Skeletal muscle cell (primary cell): Measurements from ENCODE around the gene ANXA7.
"Not testable (repeated sequence)": the region's sequence is repeated elsewhere in the genome, so short reads cannot be mapped to it uniquely, and the experiment has no call there.

Experiments used
- DNase-seq: peaks from one replicate; pipeline ENCODE4 v3.0.0-alpha.2; 2010; ENCODE audit warnings: low read depth
- H3K4me3 ChIP-seq: 2 replicates; pipeline ENCODE4 v1.5.1; 2011; ENCODE audit warnings: low read depth, mild to moderate bottlenecking, control low read depth, low read length, moderate library complexity

The ANXA7 gene

GRCh38 chr10:73408978-73409521 lies 4.8 kb downstream of the ANXA7 start:
- H3K4me3 ChIP-seq: no peak overlapping the region
- no peak for DNase-seq

- no peak overlapping the region for H3K4me3 ChIP-seq
- no peak for DNase-seq
Observed at GRCh38 chr10:73408061-73408460, 5.8 kb downstream of the ANXA7 start.

GRCh38 chr10:73407495-73407894 lies 6.4 kb downstream of the ANXA7 start:
- no peak for DNase-seq
- no peak overlapping the region for H3K4me3 ChIP-seq

GRCh38 chr10:73406846-73407245 lies 7.0 kb downstream of the ANXA7 start:
- H3K4me3 ChIP-seq: no peak overlapping the region
- no peak for DNase-seq

GRCh38 chr10:73405556-73405955 lies 8.3 kb downstream of the ANXA7 start:
- no peak overlapping the region for H3K4me3 ChIP-seq
- no peak for DNase-seq

- no peak overlapping the region for H3K4me3 ChIP-seq
- DNase-seq: no peak
Observed at GRCh38 chr10:73404690-73405089, 9.2 kb downstream of the ANXA7 start.

GRCh38 chr10:73401636-73402035 lies 12.2 kb downstream of the ANXA7 start:
- no peak overlapping the region for H3K4me3 ChIP-seq
- DNase-seq: no peak

- DNase-seq: no peak
- no peak overlapping the region for H3K4me3 ChIP-seq
Observed at GRCh38 chr10:73399063-73399462, 14.8 kb downstream of the ANXA7 start.

GRCh38 chr10:73398024-73398423 lies 15.8 kb downstream of the ANXA7 start:
- no peak for DNase-seq
- H3K4me3 ChIP-seq: no peak overlapping the region

GRCh38 chr10:73394325-73394724 lies 19.5 kb downstream of the ANXA7 start:
- not testable (repeated sequence) for DNase-seq, H3K4me3 ChIP-seq

- no peak for DNase-seq
Observed at GRCh38 chr10:73388228-73388627, 25.6 kb downstream of the ANXA7 start.

GRCh38 chr10:73386583-73386982 lies 27.3 kb downstream of the ANXA7 start:
- DNase-seq: no peak
- H3K4me3 ChIP-seq: no peak overlapping the region

More at GRCh38 chr10:73388228-73388627, 25.6 kb downstream of the ANXA7 start:
- no peak overlapping the region for H3K4me3 ChIP-seq

GRCh38 chr10:73379064-73379748 lies 34.7 kb downstream of the ANXA7 start:
- no peak overlapping the region for H3K4me3 ChIP-seq
- no peak for DNase-seq

GRCh38 chr10:73376679-73377078 lies 37.2 kb downstream of the ANXA7 start:
- DNase-seq: no peak

GRCh38 chr10:73368238-73368637 lies 45.6 kb downstream of the ANXA7 start:
- DNase-seq: no peak
- H3K4me3 ChIP-seq: no peak overlapping the region

More at GRCh38 chr10:73376679-73377078, 37.2 kb downstream of the ANXA7 start:
- H3K4me3 ChIP-seq: no peak overlapping the region

- no peak for DNase-seq
- no peak overlapping the region for H3K4me3 ChIP-seq
Observed at GRCh38 chr10:73366381-73367298, 47.2 kb downstream of the ANXA7 start.

GRCh38 chr10:73364964-73365363 lies 48.9 kb downstream of the ANXA7 start:
- no peak for DNase-seq
- H3K4me3 ChIP-seq: no peak overlapping the region

GRCh38 chr10:73359492-73359891 lies 54.4 kb downstream of the ANXA7 start:
- DNase-seq: no peak
- no peak overlapping the region for H3K4me3 ChIP-seq

- peak; percentile 86 for DNase-seq
Observed at GRCh38 chr10:73358331-73359279, 55.3 kb downstream of the ANXA7 start, which contains the start of gene CFAP70. Gene CFAP70 (minus strand): TSS chr10:73358864. CDS start chr10:73354796, 4,068 bp downstream.

More at GRCh38 chr10:73358331-73359279, 55.3 kb downstream of the ANXA7 start, which contains the start of gene CFAP70:
- H3K4me3 ChIP-seq: peak within 1 kb of the TSS; percentile 78
